GM21723 (cell line): Measurements from ENCODE around the gene PRSS53.

Experiments
- ATAC-seq: cut with Tn5 transposase; IDR thresholded peaks from one replicate; pipeline ENCODE4 v1.9.1; 2021; ENCODE audit warnings: mild to moderate bottlenecking, moderate library complexity; ENCODE audit not compliant: unreplicated experiment

The PRSS53 gene

DNA sequence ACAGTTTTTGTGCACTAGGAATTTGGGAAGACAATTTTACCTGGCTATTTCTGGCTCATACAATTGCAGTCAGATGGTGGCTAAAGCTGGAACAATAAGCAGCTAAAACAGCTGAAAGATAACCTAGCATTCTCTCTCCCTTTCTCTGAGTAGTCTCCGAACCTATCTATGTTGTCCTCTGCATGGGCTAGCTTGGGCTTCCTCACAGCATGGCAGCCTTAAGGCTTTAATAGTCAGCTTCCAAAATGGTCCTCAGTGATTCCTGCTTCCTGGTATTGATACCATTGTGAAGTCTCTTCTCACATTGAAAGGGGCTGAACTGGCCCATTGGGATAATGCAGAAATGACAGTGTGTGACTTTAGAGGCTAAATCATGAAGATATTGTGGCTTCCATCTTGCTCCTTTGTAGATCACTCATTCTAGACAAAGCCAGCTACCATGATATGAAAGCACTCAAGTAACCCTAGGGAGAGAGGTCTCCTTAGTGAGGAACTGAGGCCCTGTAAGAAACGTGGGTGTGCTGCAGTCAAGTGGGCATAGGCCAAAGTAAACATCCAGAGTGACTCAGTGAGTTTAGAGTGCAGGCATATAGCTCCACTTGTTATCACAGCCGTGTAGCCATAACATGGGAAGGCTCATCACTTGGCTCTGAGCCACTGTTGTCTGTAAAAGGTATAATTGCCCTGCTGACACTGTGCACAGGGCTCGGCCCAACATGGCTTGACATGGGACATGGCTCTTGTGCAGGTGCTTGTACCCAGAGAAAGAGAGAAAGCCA, 11.3 kb upstream of the PRSS53 start:
- ATAC-seq: no peak

- peak; percentile 89 for ATAC-seq
Measured at GRCh38 chr16:31094424-31095120, 5.8 kb upstream of the PRSS53 start, which contains the start of gene VKORC1. VKORC1 (minus strand) TSS chr16:31094797; CDS start chr16:31094729, 68 bp downstream.

DNA sequence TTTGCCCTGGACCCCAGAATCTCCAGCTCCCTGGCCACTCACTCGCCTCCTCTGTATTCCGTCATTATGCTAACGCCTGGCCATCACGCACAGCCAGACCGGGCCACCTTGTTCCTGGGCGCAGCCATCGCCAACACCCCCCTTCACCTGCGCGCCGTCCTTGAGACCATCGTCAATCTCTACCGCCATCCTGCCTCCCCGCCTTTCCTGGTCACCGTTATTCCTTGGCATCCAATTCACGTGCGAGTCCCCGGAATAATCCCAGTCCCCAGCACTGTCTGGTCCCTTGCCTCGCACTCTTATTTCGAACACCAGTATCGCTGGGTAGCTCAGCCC, 5.3 kb upstream of the PRSS53 start:
- ATAC-seq: peak; percentile 2

DNA sequence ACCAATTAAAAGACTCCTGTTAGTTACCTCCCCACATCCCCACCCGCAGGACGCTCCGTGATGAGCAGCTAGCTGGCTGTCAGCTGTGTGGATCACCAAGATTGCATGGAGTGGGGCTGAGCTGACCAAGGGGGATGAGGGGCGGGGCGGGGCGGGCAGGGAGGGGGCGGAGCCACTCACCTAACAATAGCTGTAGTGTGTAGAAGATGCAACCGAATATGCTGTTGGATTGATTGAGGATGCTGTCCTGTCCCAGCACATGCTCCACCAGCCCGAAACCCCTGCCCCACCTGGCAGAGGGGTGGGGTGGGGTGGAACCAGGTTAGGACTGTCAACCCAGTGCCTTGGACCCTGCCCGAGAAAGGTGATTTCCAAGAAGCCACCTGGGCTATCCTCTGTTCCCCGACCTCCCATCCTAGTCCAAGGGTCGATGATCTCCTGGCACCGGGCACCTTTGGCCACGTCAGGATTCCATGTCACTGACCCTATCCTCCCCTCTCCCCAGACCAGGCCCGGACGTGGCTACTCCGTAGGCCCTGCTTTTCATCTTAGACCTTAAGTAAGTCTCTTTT, 4.5 kb upstream of the PRSS53 start:
- ATAC-seq: no peak

GRCh38 chr16:31092330-31092729, 3.6 kb upstream of the PRSS53 start:
- no peak for ATAC-seq

GRCh38 chr16:31090540-31090939, 1.8 kb upstream of the PRSS53 start:
- ATAC-seq: no peak

DNA sequence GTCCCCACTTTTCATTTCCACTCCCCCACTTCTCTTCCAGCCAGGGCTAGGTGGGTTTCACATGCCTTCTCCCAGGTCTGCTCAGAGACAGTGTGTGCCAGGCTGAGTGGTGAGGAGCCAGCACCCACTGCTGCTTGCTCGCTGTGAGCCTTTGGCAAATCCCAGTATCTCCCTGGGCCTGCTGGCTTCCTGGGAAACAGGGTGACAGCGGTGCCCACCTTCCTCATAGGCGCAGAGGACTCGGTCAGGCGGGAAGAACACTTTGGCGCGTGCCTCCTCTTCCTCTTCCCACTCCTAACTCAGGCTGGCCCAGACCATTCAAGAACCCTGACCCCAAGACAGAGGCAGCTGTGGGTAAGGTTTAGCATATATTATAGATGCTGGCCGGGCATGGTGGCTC, 456 bp upstream of the PRSS53 start:
- no peak for ATAC-seq

- ATAC-seq: no peak
Measured at GRCh38 chr16:31087971-31088370, 772 bp downstream of the PRSS53 start.

GRCh38 chr16:31087481-31087880, 1.3 kb downstream of the PRSS53 start:
- ATAC-seq: no peak

GRCh38 chr16:31086629-31086906, 2.2 kb downstream of the PRSS53 start:
- no peak for ATAC-seq

GRCh38 chr16:31085873-31086628, 2.7 kb downstream of the PRSS53 start:
- no peak for ATAC-seq

GRCh38 chr16:31085411-31085810, 3.3 kb downstream of the PRSS53 start:
- no peak for ATAC-seq

GRCh38 chr16:31084584-31085302, 4.0 kb downstream of the PRSS53 start:
- ATAC-seq: no peak

DNA sequence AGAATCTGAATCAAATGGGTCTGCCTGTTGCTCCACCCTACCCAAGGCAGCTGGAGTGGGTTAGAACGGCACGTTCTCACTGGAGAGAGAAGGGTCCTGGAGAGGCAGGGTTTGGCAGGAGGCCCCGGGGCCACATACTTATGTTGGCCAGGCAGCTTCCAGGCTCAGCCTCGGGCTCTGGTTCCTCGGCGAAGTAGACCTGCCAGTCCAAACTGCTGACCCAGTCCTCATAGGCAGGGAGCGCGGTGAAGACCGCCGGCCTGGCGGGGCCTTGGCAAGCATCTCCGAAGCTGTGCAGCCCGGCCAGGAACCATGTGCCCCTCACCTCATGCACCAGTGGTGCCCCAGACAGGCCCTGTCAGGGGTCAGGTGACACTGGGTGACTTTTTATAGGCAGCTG, 4.8 kb downstream of the PRSS53 start:
- ATAC-seq: no peak

DNA sequence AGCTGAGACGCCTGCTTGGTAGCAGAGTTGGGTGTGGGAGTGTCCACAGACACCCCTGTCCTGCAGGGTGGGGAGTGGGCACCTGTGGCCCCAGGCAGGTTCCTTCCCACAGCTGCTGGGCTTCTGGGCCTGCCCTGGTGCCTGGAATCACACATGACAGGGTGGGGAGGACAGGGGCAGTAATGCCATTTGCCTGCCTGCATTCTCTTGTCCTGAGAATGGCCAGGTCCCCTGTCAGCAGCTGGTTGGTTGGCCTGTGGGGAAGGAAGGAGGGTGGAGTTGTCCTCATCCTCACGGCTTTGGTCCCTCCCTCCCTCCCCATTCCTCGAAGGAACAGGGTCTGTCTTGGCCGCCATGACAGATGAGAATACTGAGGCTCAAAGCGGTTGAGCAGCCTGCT, 5.2 kb downstream of the PRSS53 start:
- no peak for ATAC-seq

GRCh38 chr16:31083081-31083480, 5.7 kb downstream of the PRSS53 start:
- ATAC-seq: no peak

DNA sequence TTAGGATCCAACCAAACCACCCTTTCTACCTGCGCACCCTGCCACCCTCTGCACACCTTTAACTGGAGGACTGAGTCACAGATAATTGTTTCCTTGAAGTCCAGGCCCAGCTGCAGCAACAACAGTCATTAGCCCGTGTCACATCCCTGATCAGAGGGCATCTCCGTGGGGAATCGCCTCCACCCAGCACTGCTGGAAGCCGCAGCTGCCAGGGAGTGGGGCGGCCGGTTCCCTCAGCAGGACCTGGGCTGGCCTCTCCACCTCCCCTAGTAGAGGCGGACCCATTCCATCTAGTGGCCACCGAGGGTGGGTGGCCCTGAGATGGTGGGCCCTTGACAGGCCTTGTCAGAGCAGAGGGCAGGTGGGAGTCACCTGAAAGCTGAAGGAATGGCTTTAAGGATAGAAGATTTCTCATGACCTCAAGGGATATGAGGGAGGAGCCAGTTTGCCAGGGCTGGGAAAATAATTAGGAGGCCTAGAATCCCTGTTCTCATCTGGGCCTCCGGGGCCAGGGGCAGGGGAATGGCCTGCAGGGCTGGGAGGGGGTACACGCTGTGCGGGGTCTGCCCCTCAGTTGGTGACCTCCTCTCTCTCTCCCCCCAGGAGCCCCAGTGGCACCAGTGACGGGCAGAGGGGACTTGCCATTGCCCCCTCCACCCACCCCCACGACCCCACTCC, 6.2 kb downstream of the PRSS53 start:
- ATAC-seq: no peak

- ATAC-seq: no peak
Measured at GRCh38 chr16:31081428-31082351, 7.1 kb downstream of the PRSS53 start.

DNA sequence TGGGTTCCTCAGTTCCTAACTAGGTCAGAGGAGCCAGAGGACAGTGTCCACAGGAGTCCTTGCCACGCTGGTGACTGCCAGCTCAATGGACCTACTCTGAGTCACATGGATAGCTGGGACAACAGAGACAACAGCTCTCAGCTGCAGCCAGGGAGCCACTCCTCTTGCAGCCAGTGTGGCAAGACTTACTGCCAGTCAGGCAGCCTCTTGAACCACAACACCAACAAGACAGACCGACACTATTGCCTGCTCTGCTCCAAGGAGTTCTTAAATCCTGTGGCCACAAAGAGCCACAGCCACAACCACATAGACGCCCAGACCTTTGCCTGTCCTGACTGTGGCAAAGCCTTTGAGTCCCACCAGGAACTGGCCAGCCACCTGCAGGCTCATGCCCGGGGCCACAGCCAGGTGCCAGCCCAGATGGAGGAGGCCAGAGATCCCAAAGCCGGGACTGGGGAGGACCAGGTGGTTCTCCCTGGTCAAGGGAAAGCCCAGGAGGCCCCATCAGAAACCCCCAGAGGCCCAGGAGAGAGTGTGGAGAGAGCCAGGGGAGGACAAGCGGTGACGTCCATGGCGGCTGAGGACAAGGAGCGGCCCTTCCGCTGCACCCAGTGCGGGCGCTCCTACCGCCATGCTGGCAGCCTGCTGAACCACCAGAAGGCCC, 7.9 kb downstream of the PRSS53 start:
- no peak for ATAC-seq
